ENCODE measurements around the gene WWTR1. TPM values are rescaled to one million over a fixed set of nuclear protein-coding genes. Genes with fewer than 3 reads are reported as not detected.

The WWTR1 gene
- total and polyA plus RNA-seq, 2 experiments from 2014 or later, result 25.1 to 26.2 TPM

- no peak for TF ChIP-seq ZNF462 (CRISPR knock-in tag; IDR thresholded peaks at IDR 0.05)
These were observed 57.2 kb downstream of the WWTR1 start (continued) for GRCh38 chr3:149600634-149601033.

DNA sequence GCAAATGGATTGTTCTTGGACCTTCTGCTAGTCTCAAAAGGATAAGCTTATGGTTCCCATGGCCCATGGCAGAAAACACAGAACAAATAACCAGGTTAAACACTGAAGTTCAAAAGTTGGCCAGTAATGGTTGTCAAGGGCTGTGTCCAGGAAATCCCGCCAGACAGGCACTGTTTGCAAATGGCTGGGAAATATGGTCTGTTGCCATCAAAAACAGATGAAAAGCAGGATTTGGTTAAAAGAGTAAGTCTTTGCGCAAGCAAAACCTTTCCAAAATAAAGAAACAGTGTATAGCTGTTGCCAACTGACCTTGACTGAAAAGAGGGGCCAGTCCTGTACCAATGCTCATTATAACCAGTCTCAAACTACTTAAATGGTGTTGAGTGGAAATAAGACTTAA lies 58.6 kb downstream of the WWTR1 start:
- ATAC-seq (no peak), DNase-seq (ENCODE audit: low spot score) (no peak)
- H2AFZ ChIP-seq, result no peak overlapping the region
- no peaks in the 10 kb centered on the region for H3K36me3 ChIP-seq (ENCODE audit: insufficient read depth)
- H3F3A ChIP-seq (replicated peaks; ENCODE audit: low read depth), result no peaks in the 10 kb centered on the region
- Mint-ChIP-seq H3K36me3 (ENCODE audit: low read depth) (no peaks in the 10 kb centered on the region), H3K27ac (no peak overlapping the region), H3K27me3 (ENCODE audit: insufficient read depth, low read depth, poor library complexity) (peaks cover 3% of the 10 kb centered on the region), H3K4me3 (no peak overlapping the region), H3K9me3 (no peaks in the 10 kb centered on the region), H3K4me1 (peaks cover 11% of the 10 kb centered on the region)
- no peaks in the 10 kb centered on the region; the same call in 1 of the 2 replicates for H4K20me1 ChIP-seq (replicated peaks; ENCODE audit: insufficient read depth)
- no peaks in the 10 kb centered on the region for H3K27me3 ChIP-seq (ENCODE audit: insufficient read depth)
- peaks cover 23% of the 10 kb centered on the region for H3K4me1 ChIP-seq (ENCODE audit: insufficient read depth)
- H3K4me3 ChIP-seq, result no peak overlapping the region
- no peak overlapping the region for H3K27ac ChIP-seq (ENCODE audit: low read depth)
- H3K4me2 ChIP-seq, result no peak overlapping the region
- no peaks in the 10 kb centered on the region; the same call in 1 of the 2 replicates for H3K9me2 ChIP-seq (ENCODE audit: insufficient read depth)
- H3K79me2 ChIP-seq (replicated peaks; ENCODE audit: insufficient read depth), result peaks cover 82% of the 10 kb centered on the region
- TF ChIP-seq ZNF331 (CRISPR knock-in tag; IDR thresholded peaks at IDR 0.05; ENCODE audit: low read depth) (no peak), EZH2 (IDR thresholded peaks at IDR 0.05; ENCODE audit: low read depth, unreplicated experiment) (no peak), ZNF462 (CRISPR knock-in tag; IDR thresholded peaks at IDR 0.05) (no peak), NANOG (IDR thresholded peaks at IDR 0.05; ENCODE audit: borderline replicate concordance) (no peak), POLR2AphosphoS5 (IDR thresholded peaks at IDR 0.05; ENCODE audit: low read depth) (no peak), CREB1 (CRISPR knock-in tag; IDR thresholded peaks at IDR 0.05; ENCODE audit: low read depth) (no peak)

Measured in GM23338 (cell line).